SHP77 treated with DMSO at 0.1 percent for 48 hours (cell line): ENCODE measurements around the gene PRR15.
"Not testable (repeated sequence)": the region's sequence is repeated elsewhere in the genome, so short reads cannot be mapped to it uniquely, and the experiment has no call there.

ENCODE experiments used
- DNase-seq: peaks from one replicate; lab custom pipeline; 2025; lab: John Stamatoyannopoulos, UW

Gene PRR15

GRCh38 chr7:29563590-29564495 is at the start of gene PRR15:
Gene PRR15 (plus strand): TSS chr7:29563835. CDS start chr7:29566330, 2,495 bp downstream.
- DNase-seq, result no peak

GRCh38 chr7:29516491-29516890 is 47.1 kb upstream of the PRR15 start:
- DNase-seq, result no peak

- DNase-seq, result no peak
Measured at GRCh38 chr7:29518616-29519015, 45.0 kb upstream of the PRR15 start.

GRCh38 chr7:29523728-29524127 is 39.9 kb upstream of the PRR15 start:
- DNase-seq, result no peak

- no peak for DNase-seq
Measured at GRCh38 chr7:29527505-29528108, 36.0 kb upstream of the PRR15 start.

GRCh38 chr7:29528526-29528925 is 35.1 kb upstream of the PRR15 start:
- not testable (repeated sequence) for DNase-seq

- DNase-seq, result no peak
Measured at GRCh38 chr7:29538389-29538788, 25.2 kb upstream of the PRR15 start.

- DNase-seq, result no peak
Measured at GRCh38 chr7:29539471-29539870, 24.2 kb upstream of the PRR15 start.

GRCh38 chr7:29547421-29547820 is 16.2 kb upstream of the PRR15 start:
- DNase-seq, result no peak

- DNase-seq, result no peak
Measured at GRCh38 chr7:29548823-29549222, 14.8 kb upstream of the PRR15 start.

- DNase-seq, result no peak
Measured at GRCh38 chr7:29552392-29552791, 11.2 kb upstream of the PRR15 start.

GRCh38 chr7:29555061-29555460 is 8.6 kb upstream of the PRR15 start:
- DNase-seq, result no peak

- no peak for DNase-seq
Measured at GRCh38 chr7:29556405-29557195, 7.0 kb upstream of the PRR15 start.

- no peak for DNase-seq
Measured at GRCh38 chr7:29557954-29558353, 5.7 kb upstream of the PRR15 start.

GRCh38 chr7:29561271-29561670 is 2.4 kb upstream of the PRR15 start:
- DNase-seq, result no peak

GRCh38 chr7:29562307-29562706 is 1.3 kb upstream of the PRR15 start:
- no peak for DNase-seq

- no peak for DNase-seq
Measured at GRCh38 chr7:29564496-29565223, 1.0 kb downstream of the PRR15 start.

GRCh38 chr7:29565224-29565630 is 1.6 kb downstream of the PRR15 start:
- DNase-seq, result no peak

GRCh38 chr7:29565634-29565981 is 2.0 kb downstream of the PRR15 start:
- no peak for DNase-seq

- no peak for DNase-seq
Measured at GRCh38 chr7:29565982-29566746, 2.5 kb downstream of the PRR15 start.

- no peak for DNase-seq
Measured at GRCh38 chr7:29567174-29567573, 3.5 kb downstream of the PRR15 start.
